PFSK-1 (cell line): Measurements from ENCODE around the gene TIMP4.

ENCODE experiments used
- FOXP2 ChIP-seq: optimal IDR thresholded peaks from 2 replicates; pipeline ENCODE3; 2011; ENCODE audit warnings: borderline replicate concordance, control low read depth, inconsistent platforms; ENCODE audit not compliant: insufficient read depth; ENCODE audit errors: extremely low read length, extremely low read depth
- POLR2AphosphoS5 ChIP-seq: IDR thresholded peaks from 2 replicates; pipeline ENCODE4 v1.6.1; 2012; ENCODE audit warnings: low read depth, mild to moderate bottlenecking, control low read depth, low read length, moderate library complexity
- SIN3A ChIP-seq: IDR thresholded peaks from 2 replicates; pipeline ENCODE4 v1.6.1; 2012; ENCODE audit warnings: mild to moderate bottlenecking, low read length, moderate library complexity, borderline replicate concordance; ENCODE audit not compliant: insufficient read depth
- TAF1 ChIP-seq: IDR thresholded peaks from 2 replicates; pipeline ENCODE4 v1.6.1; 2012; ENCODE audit warnings: low read length, control low read depth, borderline replicate concordance; ENCODE audit not compliant: insufficient read depth
- TF ChIP-seq, protein P1 (sequence below), 2 experiments: IDR thresholded peaks; 2 replicates each; pipeline versions ENCODE4 v1.6.1 to v1.8.0; 2011 to 2012; ENCODE audit warnings: low read depth in 2 of 2, low read length in 2 of 2, control low read depth in 1 of 2, inconsistent platforms in 1 of 2, mild to moderate bottlenecking in 1 of 2, moderate library complexity in 1 of 2; ENCODE audit not compliant: insufficient read depth in 1 of 2

The TIMP4 gene

DNA sequence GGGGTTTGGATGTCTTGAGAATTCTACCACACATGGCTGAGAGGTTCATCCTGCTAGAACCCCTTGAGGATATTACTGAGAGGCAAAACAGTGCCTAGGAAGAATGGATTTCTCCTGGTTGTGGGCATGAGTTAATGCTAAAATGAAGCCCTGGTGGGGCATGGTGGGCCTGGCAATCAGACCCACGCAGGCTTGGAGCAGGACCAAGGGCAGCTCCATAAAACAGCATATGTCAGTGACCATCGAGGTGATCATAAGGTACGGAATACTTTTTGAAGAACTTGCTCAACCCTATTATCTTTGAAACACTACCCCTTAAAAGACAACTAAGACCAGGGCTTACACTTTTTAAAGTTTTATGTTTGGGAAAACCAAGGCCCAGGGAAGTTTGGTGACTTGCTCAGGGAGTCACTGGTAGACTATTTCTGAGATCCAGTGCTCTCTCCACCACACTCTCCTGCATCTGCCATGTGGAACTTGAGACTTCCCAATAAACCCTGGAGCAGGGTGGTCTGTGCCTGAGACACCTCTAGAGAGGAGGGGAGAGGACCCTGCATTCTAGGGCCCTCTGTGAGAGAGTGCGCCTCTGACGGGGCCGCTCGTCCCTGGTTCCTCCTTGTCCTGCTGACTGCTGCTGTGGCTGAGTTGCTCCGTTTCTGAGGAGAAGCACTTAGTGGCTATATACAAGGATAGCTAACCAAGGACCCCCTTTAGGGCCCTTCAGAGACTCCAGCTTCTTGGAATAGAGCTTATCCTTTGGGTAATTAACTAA is 28.0 kb upstream of the TIMP4 start:
- no peak for TF ChIP-seq TAF1
- TF ChIP-seq, protein P1, sequence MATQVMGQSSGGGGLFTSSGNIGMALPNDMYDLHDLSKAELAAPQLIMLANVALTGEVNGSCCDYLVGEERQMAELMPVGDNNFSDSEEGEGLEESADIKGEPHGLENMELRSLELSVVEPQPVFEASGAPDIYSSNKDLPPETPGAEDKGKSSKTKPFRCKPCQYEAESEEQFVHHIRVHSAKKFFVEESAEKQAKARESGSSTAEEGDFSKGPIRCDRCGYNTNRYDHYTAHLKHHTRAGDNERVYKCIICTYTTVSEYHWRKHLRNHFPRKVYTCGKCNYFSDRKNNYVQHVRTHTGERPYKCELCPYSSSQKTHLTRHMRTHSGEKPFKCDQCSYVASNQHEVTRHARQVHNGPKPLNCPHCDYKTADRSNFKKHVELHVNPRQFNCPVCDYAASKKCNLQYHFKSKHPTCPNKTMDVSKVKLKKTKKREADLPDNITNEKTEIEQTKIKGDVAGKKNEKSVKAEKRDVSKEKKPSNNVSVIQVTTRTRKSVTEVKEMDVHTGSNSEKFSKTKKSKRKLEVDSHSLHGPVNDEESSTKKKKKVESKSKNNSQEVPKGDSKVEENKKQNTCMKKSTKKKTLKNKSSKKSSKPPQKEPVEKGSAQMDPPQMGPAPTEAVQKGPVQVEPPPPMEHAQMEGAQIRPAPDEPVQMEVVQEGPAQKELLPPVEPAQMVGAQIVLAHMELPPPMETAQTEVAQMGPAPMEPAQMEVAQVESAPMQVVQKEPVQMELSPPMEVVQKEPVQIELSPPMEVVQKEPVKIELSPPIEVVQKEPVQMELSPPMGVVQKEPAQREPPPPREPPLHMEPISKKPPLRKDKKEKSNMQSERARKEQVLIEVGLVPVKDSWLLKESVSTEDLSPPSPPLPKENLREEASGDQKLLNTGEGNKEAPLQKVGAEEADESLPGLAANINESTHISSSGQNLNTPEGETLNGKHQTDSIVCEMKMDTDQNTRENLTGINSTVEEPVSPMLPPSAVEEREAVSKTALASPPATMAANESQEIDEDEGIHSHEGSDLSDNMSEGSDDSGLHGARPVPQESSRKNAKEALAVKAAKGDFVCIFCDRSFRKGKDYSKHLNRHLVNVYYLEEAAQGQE (IDR thresholded peaks at IDR 0.05; ENCODE audit: insufficient read depth in 1 of 2, low read depth in 2 of 2, low read length in 2 of 2): peak in 1 of 2 experiments; percentile 77; a peak in 1 of 4 replicates

DNA sequence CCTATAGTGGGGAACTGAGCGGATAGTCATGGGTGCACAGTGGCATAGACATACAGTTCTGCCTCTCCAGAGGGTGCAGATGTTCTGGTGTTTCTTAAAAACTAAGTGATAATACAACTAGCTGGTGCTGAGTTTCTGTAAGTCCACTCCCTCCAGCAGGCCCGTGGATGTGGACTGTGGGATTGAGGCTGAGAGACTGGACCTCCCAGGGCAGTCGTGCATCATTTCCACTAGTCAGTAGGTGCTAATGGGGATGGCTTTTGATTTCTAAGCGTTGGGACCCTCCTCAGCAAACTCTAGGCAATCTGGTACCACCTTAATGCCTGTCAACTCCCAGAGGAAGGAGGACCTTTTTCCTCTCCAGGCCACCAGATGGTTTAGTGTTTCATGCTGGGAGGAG is 27.3 kb upstream of the TIMP4 start:
- TF ChIP-seq FOXP2: no peak
- no peak for TF ChIP-seq TAF1
- no peak for TF ChIP-seq POLR2AphosphoS5
- TF ChIP-seq, protein P1 (IDR thresholded peaks at IDR 0.05; ENCODE audit: insufficient read depth in 1 of 2, low read depth in 2 of 2, low read length in 2 of 2): no peak
- TF ChIP-seq SIN3A: no peak

DNA sequence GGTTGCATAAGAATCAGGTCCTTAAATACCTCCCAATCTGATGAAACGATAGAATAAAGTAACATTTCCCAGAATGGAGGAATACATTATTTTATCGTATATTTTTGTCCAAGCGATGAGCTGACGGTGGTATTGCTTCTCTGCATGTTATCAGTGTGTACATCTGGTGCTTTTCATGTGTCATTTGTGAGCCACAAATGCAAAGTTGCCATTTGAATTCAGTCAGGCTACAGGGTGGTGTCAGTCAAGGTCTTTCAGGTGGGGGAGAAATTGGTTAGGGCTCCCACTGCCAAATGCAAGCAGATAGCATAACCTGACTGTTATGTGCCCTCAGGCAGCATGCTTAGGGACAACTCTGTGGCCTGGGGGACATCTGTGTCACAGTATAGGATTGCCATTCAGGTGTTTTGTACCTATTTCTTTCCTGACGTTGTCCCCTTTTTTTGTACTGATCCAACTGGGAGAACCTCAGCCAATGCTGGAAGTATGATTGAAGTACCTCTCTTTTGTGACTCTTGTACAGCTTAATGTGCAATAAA is 26.5 kb upstream of the TIMP4 start:
- TF ChIP-seq POLR2AphosphoS5 (no peak), SIN3A (no peak), FOXP2 (no peak), TAF1 (no peak)
- TF ChIP-seq, protein P1 (IDR thresholded peaks at IDR 0.05; ENCODE audit: insufficient read depth in 1 of 2, low read depth in 2 of 2, low read length in 2 of 2): no peak

DNA sequence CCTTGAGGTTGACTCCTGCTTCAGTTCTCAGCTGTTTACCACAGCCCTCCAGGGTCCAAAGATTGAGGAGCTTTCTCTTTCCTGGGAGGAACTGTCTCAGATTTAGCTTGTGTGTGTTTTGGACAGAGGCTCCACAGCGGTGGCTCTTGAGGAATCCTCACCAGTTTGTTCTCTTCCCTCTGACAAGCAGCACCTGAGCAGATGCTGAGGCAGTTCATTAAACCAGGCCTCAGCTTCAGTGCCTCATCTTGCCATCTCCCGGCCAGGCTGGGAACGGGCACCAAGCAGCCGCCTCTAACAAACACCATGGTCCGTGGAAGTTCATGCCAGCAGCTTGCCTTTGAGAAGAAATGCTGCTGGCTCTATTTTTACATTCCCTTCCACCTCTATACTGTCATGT is 25.8 kb upstream of the TIMP4 start:
- no peak for TF ChIP-seq TAF1
- no peak for TF ChIP-seq SIN3A
- TF ChIP-seq, protein P1 (IDR thresholded peaks at IDR 0.05; ENCODE audit: insufficient read depth in 1 of 2, low read depth in 2 of 2, low read length in 2 of 2): 0 out of 4 replicates have a peak, but pooled peaks of 1 of the 2 experiments have one; percentile 58
